GM23338 (cell line): ENCODE data around the gene YPEL3. TPM values are rescaled to one million over a fixed set of nuclear protein-coding genes. Genes with fewer than 3 reads are reported as not detected.

ENCODE experiments used
- ATAC-seq: fragments of 200-7000 bp; cut with Tn5 transposase; 3 replicates; pipeline ENCODE4 v1.9.1; 2020
- DNase-seq: peaks from one replicate; pipeline ENCODE4 v3.0.0-alpha.2; 2015; ENCODE audit warnings: low spot score
- H2AFZ ChIP-seq: fragments of 200-600 bp; sonication (generic); 2 replicates; pipeline ENCODE4 v1.8.0; 2016; ENCODE audit warnings: antibody characterized with exemption, mild to moderate bottlenecking, moderate library complexity
- H3F3A ChIP-seq: fragments of 200-600 bp; sonication (generic); replicated peaks from 2 replicates; pipeline ENCODE4 v1.8.0; 2017; ENCODE audit warnings: antibody characterized with exemption, mixed run types, low read depth
- H3K27ac ChIP-seq: fragments of 200-600 bp; sonication (generic); 2 replicates; pipeline ENCODE4 v1.6.1; 2016; ENCODE audit warnings: low read depth
- H3K27me3 ChIP-seq: fragments of 200-600 bp; sonication (generic); 2 replicates; pipeline ENCODE4 v1.8.0; 2016; ENCODE audit warnings: mild to moderate bottlenecking, mixed run types, moderate library complexity; ENCODE audit not compliant: insufficient read depth
- H3K36me3 ChIP-seq: fragments of 200-600 bp; sonication (generic); 2 replicates; pipeline ENCODE4 v1.8.0; 2016; ENCODE audit warnings: mild to moderate bottlenecking; ENCODE audit not compliant: insufficient read depth
- H3K4me1 ChIP-seq: fragments of 200-600 bp; sonication (generic); 2 replicates; pipeline ENCODE4 v1.8.0; 2016; ENCODE audit warnings: mild to moderate bottlenecking, moderate library complexity; ENCODE audit not compliant: insufficient read depth
- H3K4me2 ChIP-seq: fragments of 200-600 bp; sonication (generic); 2 replicates; pipeline ENCODE4 v1.7.1; 2017; ENCODE audit warnings: mixed run types
- H3K4me3 ChIP-seq: fragments of 200-600 bp; sonication (generic); 2 replicates; pipeline ENCODE4 v1.6.1; 2016; ENCODE audit warnings: mixed run types
- H3K79me2 ChIP-seq: fragments of 200-600 bp; sonication (generic); replicated peaks from 2 replicates; pipeline ENCODE4 v1.8.0; 2017; ENCODE audit warnings: mild to moderate bottlenecking; ENCODE audit not compliant: insufficient read depth
- H3K9me2 ChIP-seq: fragments of 200-600 bp; sonication (generic); 2 replicates; pipeline ENCODE4 v1.8.0; 2017; ENCODE audit not compliant: insufficient read depth
- H4K20me1 ChIP-seq: fragments of 200-600 bp; sonication (generic); replicated peaks from 2 replicates; pipeline ENCODE4 v1.8.0; 2017; ENCODE audit warnings: mild to moderate bottlenecking; ENCODE audit not compliant: insufficient read depth
- H3K27ac Mint-ChIP-seq: 2 replicates; pipeline ENCODE4 v1.8.0; 2020; ENCODE audit warnings: inconsistent platforms, mild to moderate bottlenecking, moderate library complexity, mixed read lengths
- H3K27me3 Mint-ChIP-seq: 3 replicates; pipeline ENCODE4 v1.8.0; 2022; ENCODE audit warnings: low read depth, mild to moderate bottlenecking, moderate library complexity, mixed read lengths, inconsistent platforms; ENCODE audit not compliant: insufficient read depth, poor library complexity
- H3K36me3 Mint-ChIP-seq: 3 replicates; pipeline ENCODE4 v1.8.0; 2021; ENCODE audit warnings: low read depth, mild to moderate bottlenecking, inconsistent platforms, moderate library complexity, mixed read lengths
- H3K4me1 Mint-ChIP-seq: 3 replicates; pipeline ENCODE4 v1.8.0; 2020; ENCODE audit warnings: mild to moderate bottlenecking, inconsistent platforms, mixed read lengths
- H3K4me3 Mint-ChIP-seq: 3 replicates; pipeline ENCODE4 v1.8.0; 2021; ENCODE audit warnings: moderate library complexity, mild to moderate bottlenecking, inconsistent platforms, mixed read lengths
- H3K9me3 Mint-ChIP-seq: 3 replicates; pipeline ENCODE4 v1.8.0; 2020; ENCODE audit warnings: moderate library complexity, mild to moderate bottlenecking, inconsistent platforms, mixed read lengths
- CREB1 ChIP-seq: fragments of 250-450 bp; sonication (Bioruptor Pico); IDR thresholded peaks from 2 replicates; pipeline ENCODE4 v1.5.0; 2020; ENCODE audit warnings: low read depth, mild to moderate bottlenecking, moderate library complexity
- EZH2 ChIP-seq: fragments of 200-600 bp; sonication (generic); IDR thresholded peaks from one replicate; pipeline ENCODE4 v1.8.0; 2017; ENCODE audit warnings: antibody characterized with exemption, mild to moderate bottlenecking, low read depth; ENCODE audit not compliant: unreplicated experiment
- EZH2phosphoT487 ChIP-seq: fragments of 200-600 bp; sonication (generic); IDR thresholded peaks from one replicate; pipeline ENCODE4 v1.8.1; 2018; ENCODE audit warnings: antibody characterized with exemption; ENCODE audit not compliant: unreplicated experiment
- NANOG ChIP-seq: IDR thresholded peaks from 2 replicates; pipeline ENCODE4 v1.6.1; 2016; ENCODE audit warnings: antibody characterized with exemption, borderline replicate concordance
- ZNF114 ChIP-seq: fragments of 250-450 bp; sonication (Bioruptor Pico); IDR thresholded peaks from 2 replicates; pipeline ENCODE4 v1.5.0; 2020; ENCODE audit warnings: mild to moderate bottlenecking, moderate library complexity
- ZNF331 ChIP-seq: fragments of 250-450 bp; sonication (Bioruptor Pico); IDR thresholded peaks from 2 replicates; pipeline ENCODE4 v1.5.0; 2020; ENCODE audit warnings: low read depth, mild to moderate bottlenecking, moderate library complexity
- polyA plus RNA-seq: library from polyadenylated mRNA; unstranded; fragments of >200 nt; fragmentation: Nextera tagmentation; extraction: Ambion mirVana; gene quantifications from 2 replicates; pipeline ENCODE4 v1.2.1, GENCODE V29; 2016
- total RNA-seq: library from RNA; depleted of rRNA; stranded (reverse); fragments of >200 nt; shearing (Covaris generic); gene quantifications from 2 replicates; pipeline ENCODE4 v1.2.3, GENCODE V29; 2014
- TF ChIP-seq, protein P1 (sequence below): fragments of 250-450 bp; sonication (Bioruptor Pico); IDR thresholded peaks from 2 replicates; pipeline ENCODE4 v1.5.0; 2020; ENCODE audit warnings: mild to moderate bottlenecking, moderate library complexity

The YPEL3 gene
- total and polyA plus RNA-seq, 2 experiments from 2014 or later: 27.8 to 86.1 TPM

DNA sequence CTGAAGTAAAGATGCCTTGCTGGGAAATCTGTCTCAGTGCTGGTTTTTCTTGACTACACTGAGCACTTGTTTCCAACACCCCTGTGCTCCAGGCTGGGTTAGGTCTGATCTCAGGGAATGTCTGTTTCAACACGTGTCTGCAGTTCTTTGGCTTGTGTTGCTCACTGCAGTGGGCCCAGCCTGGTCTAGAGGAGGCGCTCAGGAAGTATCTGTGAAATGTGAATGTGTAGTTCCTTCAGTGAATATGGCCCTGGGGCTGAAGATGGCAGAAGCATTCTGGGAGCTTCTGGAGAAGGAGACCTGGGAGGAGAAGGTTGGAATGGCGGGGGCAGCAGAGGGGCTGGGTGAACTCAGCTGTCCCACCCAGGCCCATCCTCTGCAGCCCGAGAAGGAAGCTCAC lies 8.1 kb upstream of the YPEL3 start:
- H3K36me3 Mint-ChIP-seq: no peaks in the 10 kb centered on the region; the same call in 2 of the 3 replicates
- Histone ChIP-seq H3K4me1 (no peaks in the 10 kb centered on the region), H3F3A (no peaks in the 10 kb centered on the region), H3K9me2 (no peaks in the 10 kb centered on the region), H3K27me3 (no peaks in the 10 kb centered on the region), H2AFZ (no peak overlapping the region), H3K79me2 (no peaks in the 10 kb centered on the region), H3K27ac (no peak overlapping the region), H3K36me3 (no peaks in the 10 kb centered on the region), H4K20me1 (no peaks in the 10 kb centered on the region), H3K4me3 (no peak overlapping the region), H3K4me2 (no peak overlapping the region)
- ATAC-seq: no peak
- no peak overlapping the region for H3K27ac Mint-ChIP-seq
- TF ChIP-seq CREB1 (CRISPR knock-in tag) (no peak), EZH2 (no peak), ZNF114 (CRISPR knock-in tag) (no peak), NANOG (no peak)
- no peaks in the 10 kb centered on the region for H3K4me1 Mint-ChIP-seq
- peaks cover 3% of the 10 kb centered on the region; the same call in 2 of the 3 replicates for H3K9me3 Mint-ChIP-seq
- DNase-seq: no peak
- peaks cover 2% of the 10 kb centered on the region for H3K27me3 Mint-ChIP-seq
- H3K4me3 Mint-ChIP-seq: no peak overlapping the region

DNA sequence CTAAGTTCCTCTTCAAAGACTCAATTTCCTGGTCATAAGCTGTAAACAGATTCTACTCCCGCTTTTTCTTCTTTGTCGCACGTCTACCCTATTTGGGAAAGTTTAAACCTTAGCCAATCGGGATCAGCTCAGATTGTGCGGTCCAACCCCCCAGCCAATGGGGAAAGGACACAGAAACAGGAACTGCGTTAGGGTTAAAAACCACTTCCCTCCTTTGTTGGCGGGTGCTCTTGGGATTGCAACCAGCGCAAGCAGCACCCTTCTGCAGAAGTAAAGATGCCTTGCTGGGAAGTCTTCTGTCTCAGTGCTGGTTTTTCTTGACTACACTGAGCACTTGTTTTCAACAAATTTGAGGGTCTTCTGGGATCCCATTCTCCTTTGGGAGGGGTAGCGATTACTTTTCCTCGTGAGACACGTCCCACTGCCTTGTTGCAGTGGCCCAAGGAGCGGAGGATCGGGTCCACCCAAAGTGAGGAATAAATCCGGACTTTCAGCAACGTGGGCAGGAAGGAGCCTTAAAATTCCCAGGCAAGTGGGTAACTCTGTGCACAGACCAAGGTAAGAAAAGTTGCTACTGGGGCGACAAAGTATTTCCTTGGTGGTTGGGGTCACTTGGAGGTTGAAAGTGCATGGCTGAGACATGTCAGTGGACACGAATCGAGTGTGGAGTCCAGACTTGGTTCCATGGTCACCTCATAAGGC lies 1.0 kb upstream of the YPEL3 start:
- Histone ChIP-seq H3K4me1 (peaks cover 14% of the 10 kb centered on the region), H3K27me3 (no peaks in the 10 kb centered on the region), H4K20me1 (no peaks in the 10 kb centered on the region), H2AFZ (peak overlapping the region; percentile 83; the same call in 1 of the 2 replicates), H3K4me2 (peak overlapping the region; percentile 77), H3K36me3 (no peaks in the 10 kb centered on the region; the same call in 1 of the 2 replicates), H3K79me2 (0 out of 2 replicates have a peak, but pooled peaks cover 8% of the 10 kb centered on the region), H3K9me2 (0 out of 2 replicates have a peak, but pooled peaks cover 9% of the 10 kb centered on the region), H3K4me3 (peak overlapping the region; percentile 54), H3F3A (peaks cover 33% of the 10 kb centered on the region), H3K27ac (peak overlapping the region; percentile 99)
- Mint-ChIP-seq H3K36me3 (peaks cover 40% of the 10 kb centered on the region), H3K4me1 (peaks cover 13% of the 10 kb centered on the region), H3K27me3 (peaks cover 22% of the 10 kb centered on the region), H3K9me3 (peaks cover 30% of the 10 kb centered on the region), H3K4me3 (peak overlapping the region; percentile 69), H3K27ac (peak overlapping the region; percentile 95)
- no peak for ATAC-seq
- no peak for TF ChIP-seq CREB1 (CRISPR knock-in tag)
- TF ChIP-seq EZH2phosphoT487: no peak
- no peak for TF ChIP-seq ZNF114 (CRISPR knock-in tag)
- TF ChIP-seq NANOG: no peak
- TF ChIP-seq, protein P1, sequence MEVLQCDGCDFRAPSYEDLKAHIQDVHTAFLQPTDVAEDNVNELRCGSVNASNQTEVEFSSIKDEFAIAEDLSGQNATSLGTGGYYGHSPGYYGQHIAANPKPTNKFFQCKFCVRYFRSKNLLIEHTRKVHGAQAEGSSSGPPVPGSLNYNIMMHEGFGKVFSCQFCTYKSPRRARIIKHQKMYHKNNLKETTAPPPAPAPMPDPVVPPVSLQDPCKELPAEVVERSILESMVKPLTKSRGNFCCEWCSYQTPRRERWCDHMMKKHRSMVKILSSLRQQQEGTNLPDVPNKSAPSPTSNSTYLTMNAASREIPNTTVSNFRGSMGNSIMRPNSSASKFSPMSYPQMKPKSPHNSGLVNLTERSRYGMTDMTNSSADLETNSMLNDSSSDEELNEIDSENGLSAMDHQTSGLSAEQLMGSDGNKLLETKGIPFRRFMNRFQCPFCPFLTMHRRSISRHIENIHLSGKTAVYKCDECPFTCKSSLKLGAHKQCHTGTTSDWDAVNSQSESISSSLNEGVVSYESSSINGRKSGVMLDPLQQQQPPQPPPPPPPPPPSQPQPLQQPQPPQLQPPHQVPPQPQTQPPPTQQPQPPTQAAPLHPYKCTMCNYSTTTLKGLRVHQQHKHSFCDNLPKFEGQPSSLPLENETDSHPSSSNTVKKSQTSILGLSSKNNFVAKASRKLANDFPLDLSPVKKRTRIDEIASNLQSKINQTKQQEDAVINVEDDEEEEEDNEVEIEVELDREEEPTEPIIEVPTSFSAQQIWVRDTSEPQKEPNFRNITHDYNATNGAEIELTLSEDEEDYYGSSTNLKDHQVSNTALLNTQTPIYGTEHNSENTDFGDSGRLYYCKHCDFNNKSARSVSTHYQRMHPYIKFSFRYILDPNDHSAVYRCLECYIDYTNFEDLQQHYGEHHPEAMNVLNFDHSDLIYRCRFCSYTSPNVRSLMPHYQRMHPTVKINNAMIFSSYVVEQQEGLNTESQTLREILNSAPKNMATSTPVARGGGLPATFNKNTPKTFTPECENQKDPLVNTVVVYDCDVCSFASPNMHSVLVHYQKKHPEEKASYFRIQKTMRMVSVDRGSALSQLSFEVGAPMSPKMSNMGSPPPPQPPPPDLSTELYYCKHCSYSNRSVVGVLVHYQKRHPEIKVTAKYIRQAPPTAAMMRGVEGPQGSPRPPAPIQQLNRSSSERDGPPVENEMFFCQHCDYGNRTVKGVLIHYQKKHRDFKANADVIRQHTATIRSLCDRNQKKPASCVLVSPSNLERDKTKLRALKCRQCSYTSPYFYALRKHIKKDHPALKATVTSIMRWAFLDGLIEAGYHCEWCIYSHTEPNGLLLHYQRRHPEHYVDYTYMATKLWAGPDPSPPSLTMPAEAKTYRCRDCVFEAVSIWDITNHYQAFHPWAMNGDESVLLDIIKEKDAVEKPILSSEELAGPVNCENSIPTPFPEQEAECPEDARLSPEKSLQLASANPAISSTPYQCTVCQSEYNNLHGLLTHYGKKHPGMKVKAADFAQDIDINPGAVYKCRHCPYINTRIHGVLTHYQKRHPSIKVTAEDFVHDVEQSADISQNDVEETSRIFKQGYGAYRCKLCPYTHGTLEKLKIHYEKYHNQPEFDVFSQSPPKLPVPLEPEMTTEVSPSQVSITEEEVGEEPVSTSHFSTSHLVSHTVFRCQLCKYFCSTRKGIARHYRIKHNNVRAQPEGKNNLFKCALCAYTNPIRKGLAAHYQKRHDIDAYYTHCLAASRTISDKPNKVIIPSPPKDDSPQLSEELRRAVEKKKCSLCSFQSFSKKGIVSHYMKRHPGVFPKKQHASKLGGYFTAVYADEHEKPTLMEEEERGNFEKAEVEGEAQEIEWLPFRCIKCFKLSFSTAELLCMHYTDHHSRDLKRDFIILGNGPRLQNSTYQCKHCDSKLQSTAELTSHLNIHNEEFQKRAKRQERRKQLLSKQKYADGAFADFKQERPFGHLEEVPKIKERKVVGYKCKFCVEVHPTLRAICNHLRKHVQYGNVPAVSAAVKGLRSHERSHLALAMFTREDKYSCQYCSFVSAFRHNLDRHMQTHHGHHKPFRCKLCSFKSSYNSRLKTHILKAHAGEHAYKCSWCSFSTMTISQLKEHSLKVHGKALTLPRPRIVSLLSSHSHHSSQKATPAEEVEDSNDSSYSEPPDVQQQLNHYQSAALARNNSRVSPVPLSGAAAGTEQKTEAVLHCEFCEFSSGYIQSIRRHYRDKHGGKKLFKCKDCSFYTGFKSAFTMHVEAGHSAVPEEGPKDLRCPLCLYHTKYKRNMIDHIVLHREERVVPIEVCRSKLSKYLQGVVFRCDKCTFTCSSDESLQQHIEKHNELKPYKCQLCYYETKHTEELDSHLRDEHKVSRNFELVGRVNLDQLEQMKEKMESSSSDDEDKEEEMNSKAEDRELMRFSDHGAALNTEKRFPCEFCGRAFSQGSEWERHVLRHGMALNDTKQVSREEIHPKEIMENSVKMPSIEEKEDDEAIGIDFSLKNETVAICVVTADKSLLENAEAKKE (CRISPR knock-in tag): no peak
- TF ChIP-seq ZNF331: no peak
- no peak for DNase-seq
